GM18861 (cell line): ENCODE results near the gene EIF4A2.
"Not testable (repeated sequence)": the region's sequence is repeated elsewhere in the genome, so short reads cannot be mapped to it uniquely, and the experiment has no call there.

Source experiments
- ATAC-seq: cut with Tn5 transposase; IDR thresholded peaks from one replicate; pipeline ENCODE4 v1.9.1; 2021; ENCODE audit not compliant: unreplicated experiment

Gene EIF4A2

GRCh38 chr3:186784820-186785494 is 1.6 kb downstream of the EIF4A2 start:
- ATAC-seq = no peak

GRCh38 chr3:186785495-186786018 is 2.2 kb downstream of the EIF4A2 start:
- no peak for ATAC-seq

- no peak for ATAC-seq
Observed at GRCh38 chr3:186786922-186787321, 3.5 kb downstream of the EIF4A2 start.

- no peak for ATAC-seq
Observed at GRCh38 chr3:186787642-186788481, 4.5 kb downstream of the EIF4A2 start.

- ATAC-seq = no peak
Observed at GRCh38 chr3:186788482-186789370, 5.3 kb downstream of the EIF4A2 start.

GRCh38 chr3:186789554-186790260 is 6.3 kb downstream of the EIF4A2 start:
- ATAC-seq = no peak

GRCh38 chr3:186790261-186790981 is 7.0 kb downstream of the EIF4A2 start:
- no peak for ATAC-seq

GRCh38 chr3:186798239-186798874 is 15.0 kb downstream of the EIF4A2 start:
- ATAC-seq = no peak

- ATAC-seq = no peak
Observed at GRCh38 chr3:186800285-186800684, 16.9 kb downstream of the EIF4A2 start.

GRCh38 chr3:186802701-186803100 is 19.3 kb downstream of the EIF4A2 start:
- ATAC-seq = no peak

GRCh38 chr3:186803447-186803846 is 20.1 kb downstream of the EIF4A2 start:
- ATAC-seq = not testable (repeated sequence)

GRCh38 chr3:186806089-186807055 is 23.0 kb downstream of the EIF4A2 start, which contains the start of gene RFC4:
Gene RFC4, minus strand, starts transcription at chr3:186806482. Its CDS starts 1,769 bp downstream, at chr3:186804713.
- peak; percentile 86 for ATAC-seq

GRCh38 chr3:186807231-186807630 is 23.9 kb downstream of the EIF4A2 start:
- ATAC-seq = no peak

GRCh38 chr3:186810336-186810996 is 27.1 kb downstream of the EIF4A2 start:
- no peak for ATAC-seq

GRCh38 chr3:186811313-186811712 is 27.9 kb downstream of the EIF4A2 start:
- ATAC-seq = not testable (repeated sequence)

GRCh38 chr3:186814100-186814499 is 30.7 kb downstream of the EIF4A2 start:
- ATAC-seq = no peak

- no peak for ATAC-seq
Observed at GRCh38 chr3:186815435-186815834, 32.1 kb downstream of the EIF4A2 start.
